Fibroblast of pulmonary artery (primary cell): ENCODE results near the gene STK32A.
"Not testable (repeated sequence)": the region's sequence is repeated elsewhere in the genome, so short reads cannot be mapped to it uniquely, and the experiment has no call there.

Experiments
- DNase-seq: peaks from one replicate; pipeline ENCODE4 v3.0.0-alpha.2; 2010; ENCODE audit warnings: low read depth
- H3K4me3 ChIP-seq: replicated peaks from 2 replicates; pipeline ENCODE4 v1.5.1; 2011; ENCODE audit warnings: low read depth, mild to moderate bottlenecking, control low read depth, low read length, moderate library complexity
- TF ChIP-seq, protein P1 (sequence below): IDR thresholded peaks from 2 replicates; pipeline ENCODE4 v1.5.1; 2011; ENCODE audit warnings: mild to moderate bottlenecking, control low read depth, low read length, inconsistent platforms; ENCODE audit errors: missing control alignments

Gene STK32A

DNA sequence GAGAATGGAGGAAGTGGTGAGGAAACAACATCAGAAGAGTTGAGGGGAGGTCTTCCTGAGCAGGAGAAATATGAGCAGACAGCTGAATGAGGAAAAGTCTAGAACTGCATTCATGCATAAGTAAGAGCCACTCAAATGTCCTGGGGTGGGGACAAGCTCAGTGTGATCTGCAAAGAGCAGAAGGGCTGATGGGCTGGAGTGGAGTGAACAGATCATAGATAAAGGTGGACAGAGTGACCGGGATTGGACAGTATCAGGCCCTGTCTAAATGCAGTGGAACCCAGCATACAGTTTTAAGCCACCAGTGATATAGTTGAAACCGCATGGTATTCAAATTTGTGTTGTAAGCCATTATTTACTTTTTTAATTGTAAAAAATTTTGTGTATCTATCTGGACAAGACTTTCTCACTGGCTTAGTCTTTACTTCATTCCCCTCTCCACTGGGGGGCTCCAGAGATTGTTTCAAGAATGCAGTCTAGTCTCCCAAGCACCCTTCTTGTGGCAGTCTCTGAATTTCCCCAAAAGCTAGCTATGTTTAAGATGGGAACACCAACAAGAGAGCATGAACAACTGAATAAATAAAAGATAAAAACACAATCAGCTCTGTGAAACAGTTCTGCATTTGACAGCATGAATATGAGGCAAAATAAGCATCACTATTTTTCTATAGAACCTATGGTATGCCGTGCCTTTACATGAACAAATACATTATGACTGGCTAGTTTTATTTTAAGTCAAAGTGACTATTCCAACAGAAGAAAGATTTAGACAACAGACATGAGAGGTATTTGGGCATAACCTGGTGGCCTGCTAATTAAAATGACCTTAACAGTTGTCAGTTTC lies 10.7 kb upstream of the STK32A start:
- DNase-seq: peak; percentile 73
- H3K4me3 ChIP-seq: no peak overlapping the region
- TF ChIP-seq, protein P1, sequence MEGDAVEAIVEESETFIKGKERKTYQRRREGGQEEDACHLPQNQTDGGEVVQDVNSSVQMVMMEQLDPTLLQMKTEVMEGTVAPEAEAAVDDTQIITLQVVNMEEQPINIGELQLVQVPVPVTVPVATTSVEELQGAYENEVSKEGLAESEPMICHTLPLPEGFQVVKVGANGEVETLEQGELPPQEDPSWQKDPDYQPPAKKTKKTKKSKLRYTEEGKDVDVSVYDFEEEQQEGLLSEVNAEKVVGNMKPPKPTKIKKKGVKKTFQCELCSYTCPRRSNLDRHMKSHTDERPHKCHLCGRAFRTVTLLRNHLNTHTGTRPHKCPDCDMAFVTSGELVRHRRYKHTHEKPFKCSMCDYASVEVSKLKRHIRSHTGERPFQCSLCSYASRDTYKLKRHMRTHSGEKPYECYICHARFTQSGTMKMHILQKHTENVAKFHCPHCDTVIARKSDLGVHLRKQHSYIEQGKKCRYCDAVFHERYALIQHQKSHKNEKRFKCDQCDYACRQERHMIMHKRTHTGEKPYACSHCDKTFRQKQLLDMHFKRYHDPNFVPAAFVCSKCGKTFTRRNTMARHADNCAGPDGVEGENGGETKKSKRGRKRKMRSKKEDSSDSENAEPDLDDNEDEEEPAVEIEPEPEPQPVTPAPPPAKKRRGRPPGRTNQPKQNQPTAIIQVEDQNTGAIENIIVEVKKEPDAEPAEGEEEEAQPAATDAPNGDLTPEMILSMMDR: peak; percentile 75

DNA sequence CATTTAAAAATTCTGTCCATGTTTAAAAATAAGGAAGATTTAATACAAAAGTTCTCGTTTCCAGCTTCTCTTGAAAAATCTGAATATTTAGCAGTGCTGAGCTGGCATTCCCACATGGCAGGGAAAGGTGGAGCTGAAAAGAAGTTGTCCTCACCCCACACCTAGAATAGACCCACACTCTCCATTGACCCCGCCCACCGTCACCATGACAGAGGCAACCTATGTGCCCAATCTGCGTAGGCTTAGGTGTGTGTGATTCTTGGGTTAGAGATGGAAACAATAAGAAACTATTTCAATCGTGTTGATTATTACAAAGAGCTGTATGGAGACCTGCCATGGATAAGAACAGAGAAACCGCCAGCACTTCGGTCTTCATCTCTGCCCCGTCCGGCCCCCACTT lies 8.9 kb upstream of the STK32A start:
- no peak for DNase-seq
- TF ChIP-seq, protein P1: no peak
- H3K4me3 ChIP-seq: no peak overlapping the region

- TF ChIP-seq, protein P1: no peak
- no peak for DNase-seq
- no peak overlapping the region for H3K4me3 ChIP-seq
Measured at GRCh38 chr5:147226512-147226911, 8.3 kb upstream of the STK32A start.

GRCh38 chr5:147234239-147234824 lies 494 bp upstream of the STK32A start:
- TF ChIP-seq, protein P1: no peak
- no peak for DNase-seq
- peak overlapping the region; percentile 55 for H3K4me3 ChIP-seq

DNA sequence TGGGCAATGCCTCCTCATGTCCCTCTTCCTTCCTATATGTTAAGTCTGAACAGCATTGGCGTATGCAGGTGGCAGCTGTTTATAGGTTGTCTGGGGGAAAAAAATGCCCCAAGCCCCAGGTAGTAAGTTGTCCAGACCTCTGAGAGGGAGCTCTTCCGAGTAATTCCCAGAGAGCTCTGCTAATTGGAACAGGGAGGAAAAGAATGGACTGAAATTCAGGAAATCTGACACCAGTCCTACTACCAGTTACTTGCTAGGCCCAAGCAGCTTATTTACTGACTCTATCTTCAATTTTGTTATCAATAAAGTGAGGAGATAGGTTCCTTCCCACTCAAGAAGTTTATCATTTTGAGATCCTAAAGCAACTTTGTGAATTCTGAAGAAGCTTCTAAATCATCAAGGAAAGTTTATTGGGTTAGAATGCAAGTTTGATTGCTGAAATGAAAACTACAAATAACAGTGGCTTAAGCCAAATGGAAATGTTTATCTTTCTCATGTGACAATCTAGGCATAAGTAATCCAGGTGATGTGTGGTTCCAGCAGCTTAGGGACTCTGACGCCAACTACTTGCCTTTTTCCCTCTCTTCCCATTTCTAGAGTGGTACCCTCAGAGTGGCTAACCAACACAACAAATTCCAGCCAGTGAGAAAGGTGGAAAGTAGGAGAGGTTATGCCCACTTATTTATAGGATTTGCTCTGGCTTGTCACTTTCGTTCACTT lies 5.6 kb downstream of the STK32A start:
- no peak for DNase-seq
- TF ChIP-seq, protein P1: no peak
- no peak overlapping the region for H3K4me3 ChIP-seq

DNA sequence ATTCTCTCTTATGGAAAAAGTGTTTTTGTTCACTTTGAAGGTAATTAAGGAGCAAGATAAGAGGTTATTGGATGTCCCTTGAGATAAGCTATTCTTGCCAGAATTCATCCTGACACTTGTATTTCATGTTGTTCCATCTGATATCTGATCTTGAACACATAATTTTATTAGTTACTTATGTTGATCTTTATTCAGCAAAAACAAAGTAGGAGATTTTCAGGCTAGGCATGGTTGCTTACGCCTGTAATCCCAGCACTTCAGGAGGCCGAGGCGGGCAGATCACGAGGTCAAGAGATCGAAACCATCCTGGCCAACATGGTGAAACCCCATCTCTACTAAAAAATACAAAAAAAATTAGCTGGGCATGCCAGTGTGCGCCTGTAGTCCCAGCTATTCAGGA lies 8.4 kb downstream of the STK32A start:
- not testable (repeated sequence) for DNase-seq, H3K4me3 ChIP-seq
